ENCODE data around the gene MAD2L1BP.

DNA sequence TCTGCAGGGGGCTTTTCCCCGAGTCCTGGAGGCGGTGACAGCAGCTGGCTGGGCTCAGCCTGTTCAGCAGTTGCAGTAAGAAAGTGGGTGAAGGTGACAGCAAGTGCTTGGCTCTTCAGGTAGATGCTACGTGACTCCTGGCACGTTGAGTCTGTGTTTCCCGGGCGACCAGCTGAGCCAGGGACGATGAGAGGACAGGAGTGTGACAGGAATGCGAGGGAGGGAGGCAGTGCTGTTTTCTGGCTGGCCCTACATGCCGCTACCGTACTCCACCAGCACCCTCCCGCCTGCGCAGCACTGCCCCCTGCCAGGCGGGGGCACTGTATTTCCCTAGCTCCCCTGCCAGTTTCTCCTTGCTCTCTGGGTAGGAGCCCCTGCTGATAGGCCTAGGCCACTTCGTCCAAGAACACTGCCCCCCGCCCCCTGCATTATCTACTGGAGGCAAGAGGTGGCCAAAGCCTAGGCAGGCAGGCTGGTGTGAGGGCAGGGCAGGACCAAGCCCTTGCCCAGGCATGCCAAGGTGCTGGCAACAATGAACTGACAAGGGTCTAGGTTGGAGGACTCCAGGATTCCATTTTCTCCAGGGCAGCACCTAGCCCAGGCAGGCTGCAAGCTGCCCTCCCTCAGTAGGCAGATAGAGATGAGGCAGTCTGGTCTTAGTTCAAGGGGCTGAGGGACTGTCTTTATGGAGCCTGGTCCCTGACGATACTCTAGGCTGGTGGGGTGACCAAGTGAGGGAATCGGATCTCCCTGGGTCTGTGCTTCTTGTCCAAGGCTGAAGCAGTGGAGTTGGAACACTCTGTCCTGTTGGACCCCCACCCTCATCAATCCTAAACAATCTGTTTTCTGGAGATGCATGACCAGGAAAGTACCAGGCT is 32.8 kb downstream of the MAD2L1BP start:
- TF ChIP-seq CEBPB (IDR thresholded peaks at IDR 0.05) (no peak), TCF12 (IDR thresholded peaks at IDR 0.05; ENCODE audit: low read depth) (peak; percentile 42; the same call in 1 of the 2 replicates), ZBTB7A (IDR thresholded peaks at IDR 0.05; ENCODE audit: low read depth) (no peak), REST (IDR thresholded peaks at IDR 0.05; ENCODE audit: low read depth) (no peak), CREB1 (IDR thresholded peaks at IDR 0.05; ENCODE audit: low read depth) (no peak), EP300 (IDR thresholded peaks at IDR 0.05; ENCODE audit: borderline replicate concordance) (no peak), EGR1 (IDR thresholded peaks at IDR 0.05) (0 out of 2 replicates have a peak, but pooled peaks have one; percentile 37)
- TF ChIP-seq, protein P1, sequence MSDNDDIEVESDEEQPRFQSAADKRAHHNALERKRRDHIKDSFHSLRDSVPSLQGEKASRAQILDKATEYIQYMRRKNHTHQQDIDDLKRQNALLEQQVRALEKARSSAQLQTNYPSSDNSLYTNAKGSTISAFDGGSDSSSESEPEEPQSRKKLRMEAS (IDR thresholded peaks at IDR 0.05) = peak; percentile 70

Data from Ishikawa (cell line).